GM12878 (cell line): Measurements from ENCODE around the gene SCARB2. TPM values are rescaled to one million over a fixed set of nuclear protein-coding genes. Genes with fewer than 3 reads are reported as not detected.

Experiments used
- ATF3 ChIP-seq: IDR thresholded peaks from 2 replicates; pipeline ENCODE4 v1.6.1; 2011; ENCODE audit warnings: low read depth, mild to moderate bottlenecking, low read length, moderate library complexity, borderline replicate concordance; ENCODE audit errors: extremely low read depth
- CBFB ChIP-seq: IDR thresholded peaks from 2 replicates; pipeline ENCODE4 v1.6.1; 2016; ENCODE audit warnings: antibody characterized with exemption, low read depth
- CHD4 ChIP-seq: fragments of 200-600 bp; sonication (generic); IDR thresholded peaks from 2 replicates; pipeline ENCODE4 v1.6.1; 2016; ENCODE audit warnings: mild to moderate bottlenecking
- CUX1 ChIP-seq: IDR thresholded peaks from 2 replicates; pipeline ENCODE4 v1.6.1; 2012; ENCODE audit warnings: improper control_type of control experiment, low read depth, low read length; ENCODE audit not compliant: insufficient replicate concordance
- HCFC1 ChIP-seq: fragments of 150-350 bp; IDR thresholded peaks from 2 replicates; pipeline ENCODE4 v1.6.1; 2014; ENCODE audit warnings: low read length
- KDM1A ChIP-seq: fragments of 200-600 bp; sonication (generic); IDR thresholded peaks from 2 replicates; pipeline ENCODE4 v1.6.1; 2016; ENCODE audit warnings: borderline replicate concordance
- MLLT1 ChIP-seq: fragments of 450-650 bp; IDR thresholded peaks from 2 replicates; pipeline ENCODE4 v1.6.1; 2016; ENCODE audit warnings: mild to moderate bottlenecking
- NR2C1 ChIP-seq: fragments of 450-650 bp; IDR thresholded peaks from 2 replicates; pipeline ENCODE4 v1.6.1; 2017; ENCODE audit warnings: antibody characterized with exemption, mild to moderate bottlenecking, moderate library complexity
- SMAD5 ChIP-seq: IDR thresholded peaks from 2 replicates; pipeline ENCODE4 v1.6.1; 2016; ENCODE audit warnings: antibody characterized with exemption, low read depth
- SPI1 ChIP-seq: IDR thresholded peaks from 2 replicates; pipeline ENCODE4 v1.6.1; 2011; ENCODE audit warnings: low read depth, mild to moderate bottlenecking, low read length, moderate library complexity, borderline replicate concordance; ENCODE audit not compliant: insufficient read depth
- STAT1 ChIP-seq: fragments of 450-650 bp; conservative IDR thresholded peaks from 2 replicates; pipeline ENCODE4 v1.6.1; 2014; ENCODE audit warnings: antibody characterized with exemption, mild to moderate bottlenecking
- TARDBP ChIP-seq: IDR thresholded peaks from 2 replicates; pipeline ENCODE4 v1.6.1; 2016; ENCODE audit warnings: borderline replicate concordance
- polyA plus RNA-seq, 11 experiments: library from polyadenylated mRNA; depleted of rRNA in 4 of 11; unstranded in 6 of 11; stranded (reverse) in 5 of 11; fragments of >200 nt; fragmentation: Nextera tagmentation in 4 of 11; fragmentation: Illumina TruSeq in 1 of 11; extraction: Ambion mirVana in 4 of 11; extraction: Trizol in 1 of 11; gene quantifications; 1 replicate in 1 of 11; 2 replicates in 10 of 11; pipeline versions ENCODE4 v1.2.1 to v1.2.3, GENCODE V29; 2011 to 2016; ENCODE audit warnings: inconsistent platforms in 2 of 11, missing spikeins in 2 of 11, low read depth in 1 of 11
- total RNA-seq, 4 experiments: library from RNA; depleted of rRNA in 3 of 4; stranded (reverse); fragments of >200 nt in 3 of 4; fragmentation: Illumina TruSeq in 1 of 4; extraction: Trizol in 1 of 4; gene quantifications; 2 replicates each; pipeline versions ENCODE4 v1.2.1 to v1.2.3, GENCODE V29; 2013 to 2021
- TF ChIP-seq, protein P1 (sequence below): fragments of 150-350 bp; IDR thresholded peaks from 2 replicates; pipeline ENCODE4 v1.6.1; 2016; ENCODE audit warnings: low read depth, low read length
- TF ChIP-seq, protein P2 (sequence below): IDR thresholded peaks from 2 replicates; pipeline ENCODE4 v1.6.1; 2012; ENCODE audit warnings: mild to moderate bottlenecking, low read depth, low read length
- TF ChIP-seq, protein P3 (sequence below): IDR thresholded peaks from 2 replicates; pipeline ENCODE4 v1.6.1; 2012; ENCODE audit warnings: low read depth, low read length, improper control_type of control experiment

Gene SCARB2
- total and polyA plus RNA-seq, 10 of the 15 experiments (the other 5 are each of a cell fraction or from before 2014, with no cell fraction given), result 2.1 to 11.7 (median 9.5) TPM

DNA sequence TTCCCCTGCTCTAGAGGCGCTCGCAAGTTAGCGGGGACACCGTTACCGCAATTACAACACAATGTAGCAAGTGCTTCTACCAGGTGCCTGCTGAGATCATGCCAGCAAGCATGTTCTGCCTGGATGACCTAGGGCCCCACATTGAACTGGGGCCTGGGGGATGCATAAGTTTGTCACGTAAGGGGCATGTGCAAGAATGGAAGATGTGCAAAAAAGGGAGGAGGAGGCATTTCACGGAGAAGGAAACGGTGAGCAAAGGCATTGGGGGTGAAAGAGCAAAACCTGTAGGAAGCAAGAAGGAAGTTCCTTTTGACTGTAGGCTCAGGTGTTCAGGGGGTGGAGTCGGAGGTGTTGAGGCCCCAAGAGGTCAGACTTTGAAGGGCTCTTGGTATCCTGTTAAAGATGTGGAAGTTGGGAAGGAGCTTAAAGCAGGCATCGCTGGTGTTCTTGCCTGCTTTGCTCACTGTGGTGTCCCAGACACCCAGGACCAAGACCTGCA, 602 bp upstream of the SCARB2 start (continued):
- TF ChIP-seq, protein P1, sequence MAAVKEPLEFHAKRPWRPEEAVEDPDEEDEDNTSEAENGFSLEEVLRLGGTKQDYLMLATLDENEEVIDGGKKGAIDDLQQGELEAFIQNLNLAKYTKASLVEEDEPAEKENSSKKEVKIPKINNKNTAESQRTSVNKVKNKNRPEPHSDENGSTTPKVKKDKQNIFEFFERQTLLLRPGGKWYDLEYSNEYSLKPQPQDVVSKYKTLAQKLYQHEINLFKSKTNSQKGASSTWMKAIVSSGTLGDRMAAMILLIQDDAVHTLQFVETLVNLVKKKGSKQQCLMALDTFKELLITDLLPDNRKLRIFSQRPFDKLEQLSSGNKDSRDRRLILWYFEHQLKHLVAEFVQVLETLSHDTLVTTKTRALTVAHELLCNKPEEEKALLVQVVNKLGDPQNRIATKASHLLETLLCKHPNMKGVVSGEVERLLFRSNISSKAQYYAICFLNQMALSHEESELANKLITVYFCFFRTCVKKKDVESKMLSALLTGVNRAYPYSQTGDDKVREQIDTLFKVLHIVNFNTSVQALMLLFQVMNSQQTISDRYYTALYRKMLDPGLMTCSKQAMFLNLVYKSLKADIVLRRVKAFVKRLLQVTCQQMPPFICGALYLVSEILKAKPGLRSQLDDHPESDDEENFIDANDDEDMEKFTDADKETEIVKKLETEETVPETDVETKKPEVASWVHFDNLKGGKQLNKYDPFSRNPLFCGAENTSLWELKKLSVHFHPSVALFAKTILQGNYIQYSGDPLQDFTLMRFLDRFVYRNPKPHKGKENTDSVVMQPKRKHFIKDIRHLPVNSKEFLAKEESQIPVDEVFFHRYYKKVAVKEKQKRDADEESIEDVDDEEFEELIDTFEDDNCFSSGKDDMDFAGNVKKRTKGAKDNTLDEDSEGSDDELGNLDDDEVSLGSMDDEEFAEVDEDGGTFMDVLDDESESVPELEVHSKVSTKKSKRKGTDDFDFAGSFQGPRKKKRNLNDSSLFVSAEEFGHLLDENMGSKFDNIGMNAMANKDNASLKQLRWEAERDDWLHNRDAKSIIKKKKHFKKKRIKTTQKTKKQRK, result no peak
- TF ChIP-seq CHD4, result no peak
- no peak for TF ChIP-seq ATF3
- TF ChIP-seq MLLT1, result no peak
- no peak for TF ChIP-seq KDM1A
- TF ChIP-seq, protein P2, sequence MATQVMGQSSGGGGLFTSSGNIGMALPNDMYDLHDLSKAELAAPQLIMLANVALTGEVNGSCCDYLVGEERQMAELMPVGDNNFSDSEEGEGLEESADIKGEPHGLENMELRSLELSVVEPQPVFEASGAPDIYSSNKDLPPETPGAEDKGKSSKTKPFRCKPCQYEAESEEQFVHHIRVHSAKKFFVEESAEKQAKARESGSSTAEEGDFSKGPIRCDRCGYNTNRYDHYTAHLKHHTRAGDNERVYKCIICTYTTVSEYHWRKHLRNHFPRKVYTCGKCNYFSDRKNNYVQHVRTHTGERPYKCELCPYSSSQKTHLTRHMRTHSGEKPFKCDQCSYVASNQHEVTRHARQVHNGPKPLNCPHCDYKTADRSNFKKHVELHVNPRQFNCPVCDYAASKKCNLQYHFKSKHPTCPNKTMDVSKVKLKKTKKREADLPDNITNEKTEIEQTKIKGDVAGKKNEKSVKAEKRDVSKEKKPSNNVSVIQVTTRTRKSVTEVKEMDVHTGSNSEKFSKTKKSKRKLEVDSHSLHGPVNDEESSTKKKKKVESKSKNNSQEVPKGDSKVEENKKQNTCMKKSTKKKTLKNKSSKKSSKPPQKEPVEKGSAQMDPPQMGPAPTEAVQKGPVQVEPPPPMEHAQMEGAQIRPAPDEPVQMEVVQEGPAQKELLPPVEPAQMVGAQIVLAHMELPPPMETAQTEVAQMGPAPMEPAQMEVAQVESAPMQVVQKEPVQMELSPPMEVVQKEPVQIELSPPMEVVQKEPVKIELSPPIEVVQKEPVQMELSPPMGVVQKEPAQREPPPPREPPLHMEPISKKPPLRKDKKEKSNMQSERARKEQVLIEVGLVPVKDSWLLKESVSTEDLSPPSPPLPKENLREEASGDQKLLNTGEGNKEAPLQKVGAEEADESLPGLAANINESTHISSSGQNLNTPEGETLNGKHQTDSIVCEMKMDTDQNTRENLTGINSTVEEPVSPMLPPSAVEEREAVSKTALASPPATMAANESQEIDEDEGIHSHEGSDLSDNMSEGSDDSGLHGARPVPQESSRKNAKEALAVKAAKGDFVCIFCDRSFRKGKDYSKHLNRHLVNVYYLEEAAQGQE, result no peak
- no peak for TF ChIP-seq STAT1
- TF ChIP-seq, protein P3, sequence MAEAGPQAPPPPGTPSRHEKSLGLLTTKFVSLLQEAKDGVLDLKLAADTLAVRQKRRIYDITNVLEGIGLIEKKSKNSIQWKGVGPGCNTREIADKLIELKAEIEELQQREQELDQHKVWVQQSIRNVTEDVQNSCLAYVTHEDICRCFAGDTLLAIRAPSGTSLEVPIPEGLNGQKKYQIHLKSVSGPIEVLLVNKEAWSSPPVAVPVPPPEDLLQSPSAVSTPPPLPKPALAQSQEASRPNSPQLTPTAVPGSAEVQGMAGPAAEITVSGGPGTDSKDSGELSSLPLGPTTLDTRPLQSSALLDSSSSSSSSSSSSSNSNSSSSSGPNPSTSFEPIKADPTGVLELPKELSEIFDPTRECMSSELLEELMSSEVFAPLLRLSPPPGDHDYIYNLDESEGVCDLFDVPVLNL, result no peak
- no peak for TF ChIP-seq TARDBP
- TF ChIP-seq HCFC1, result no peak
- no peak for TF ChIP-seq SMAD5
- TF ChIP-seq SPI1, result no peak
- TF ChIP-seq NR2C1, result no peak
- 0 out of 2 replicates have a peak, but pooled peaks have one; percentile 59 for TF ChIP-seq CBFB
- no peak for TF ChIP-seq CUX1
